Left kidney (tissue), 8 donors: Measurements from ENCODE around the gene BSN. TPM values are rescaled to one million over a fixed set of nuclear protein-coding genes. Genes with fewer than 3 reads are reported as not detected.

Source experiments
- DNase-seq: peaks from one replicate; pipeline ENCODE4 v3.0.0-alpha.2; 2013
- long read RNA-seq, 8 donors: transcript quantifications; one replicate each; lab custom pipeline, GENCODE V29; 2026
- polyA plus RNA-seq: library from polyadenylated mRNA; unstranded; fragments of 120-200 nt; gene quantifications from one replicate; pipeline ENCODE4 v1.2.1, GENCODE V29; 2013; ENCODE audit not compliant: insufficient read length

The BSN gene, protein sequence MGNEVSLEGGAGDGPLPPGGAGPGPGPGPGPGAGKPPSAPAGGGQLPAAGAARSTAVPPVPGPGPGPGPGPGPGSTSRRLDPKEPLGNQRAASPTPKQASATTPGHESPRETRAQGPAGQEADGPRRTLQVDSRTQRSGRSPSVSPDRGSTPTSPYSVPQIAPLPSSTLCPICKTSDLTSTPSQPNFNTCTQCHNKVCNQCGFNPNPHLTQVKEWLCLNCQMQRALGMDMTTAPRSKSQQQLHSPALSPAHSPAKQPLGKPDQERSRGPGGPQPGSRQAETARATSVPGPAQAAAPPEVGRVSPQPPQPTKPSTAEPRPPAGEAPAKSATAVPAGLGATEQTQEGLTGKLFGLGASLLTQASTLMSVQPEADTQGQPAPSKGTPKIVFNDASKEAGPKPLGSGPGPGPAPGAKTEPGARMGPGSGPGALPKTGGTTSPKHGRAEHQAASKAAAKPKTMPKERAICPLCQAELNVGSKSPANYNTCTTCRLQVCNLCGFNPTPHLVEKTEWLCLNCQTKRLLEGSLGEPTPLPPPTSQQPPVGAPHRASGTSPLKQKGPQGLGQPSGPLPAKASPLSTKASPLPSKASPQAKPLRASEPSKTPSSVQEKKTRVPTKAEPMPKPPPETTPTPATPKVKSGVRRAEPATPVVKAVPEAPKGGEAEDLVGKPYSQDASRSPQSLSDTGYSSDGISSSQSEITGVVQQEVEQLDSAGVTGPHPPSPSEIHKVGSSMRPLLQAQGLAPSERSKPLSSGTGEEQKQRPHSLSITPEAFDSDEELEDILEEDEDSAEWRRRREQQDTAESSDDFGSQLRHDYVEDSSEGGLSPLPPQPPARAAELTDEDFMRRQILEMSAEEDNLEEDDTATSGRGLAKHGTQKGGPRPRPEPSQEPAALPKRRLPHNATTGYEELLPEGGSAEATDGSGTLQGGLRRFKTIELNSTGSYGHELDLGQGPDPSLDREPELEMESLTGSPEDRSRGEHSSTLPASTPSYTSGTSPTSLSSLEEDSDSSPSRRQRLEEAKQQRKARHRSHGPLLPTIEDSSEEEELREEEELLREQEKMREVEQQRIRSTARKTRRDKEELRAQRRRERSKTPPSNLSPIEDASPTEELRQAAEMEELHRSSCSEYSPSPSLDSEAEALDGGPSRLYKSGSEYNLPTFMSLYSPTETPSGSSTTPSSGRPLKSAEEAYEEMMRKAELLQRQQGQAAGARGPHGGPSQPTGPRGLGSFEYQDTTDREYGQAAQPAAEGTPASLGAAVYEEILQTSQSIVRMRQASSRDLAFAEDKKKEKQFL (N-terminal part only)
- 1.7 TPM for polyA plus RNA-seq
- long read RNA-seq, donor 1: 0 reads
- long read RNA-seq, donor 2: 0 reads
- long read RNA-seq, donor 3: 0 reads
- long read RNA-seq, donor 4: 0 reads
- long read RNA-seq, donor 5: 0 reads
- long read RNA-seq, donor 6: 0 reads
- long read RNA-seq, donor 7, partial matches to known transcripts: 0 of 1 reads
- long read RNA-seq, donor 7, other reads (novel, unspliced or antisense): 0 of 1 reads
- long read RNA-seq, donor 8: 0 reads

- DNase-seq: peak; percentile 93
Observed at GRCh38 chr3:49553692-49554632, at the start of gene BSN. Gene BSN, plus strand, starts transcription at chr3:49554477. Its CDS starts 126 bp downstream, at chr3:49554603.

DNA sequence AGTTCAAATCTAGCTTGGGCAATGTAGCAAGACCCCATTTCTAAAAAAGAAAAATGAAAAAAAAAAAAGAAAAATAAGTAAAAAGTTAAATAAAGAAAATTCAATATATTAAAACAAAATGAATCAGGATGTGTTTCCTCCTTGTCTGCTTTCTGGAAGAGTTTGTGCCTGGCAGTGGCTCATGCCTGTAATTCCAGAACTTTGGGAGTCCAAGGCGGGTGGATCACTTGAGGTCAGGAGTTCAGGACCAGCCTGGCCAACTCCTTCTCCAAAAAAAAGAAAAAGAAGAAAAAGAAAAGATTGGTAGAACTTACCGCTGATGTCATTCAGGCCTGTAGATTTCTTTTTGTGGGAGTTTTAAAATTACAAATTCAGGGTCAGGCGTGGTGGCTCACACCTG, 47.4 kb upstream of the BSN start:
- DNase-seq: no peak

DNA sequence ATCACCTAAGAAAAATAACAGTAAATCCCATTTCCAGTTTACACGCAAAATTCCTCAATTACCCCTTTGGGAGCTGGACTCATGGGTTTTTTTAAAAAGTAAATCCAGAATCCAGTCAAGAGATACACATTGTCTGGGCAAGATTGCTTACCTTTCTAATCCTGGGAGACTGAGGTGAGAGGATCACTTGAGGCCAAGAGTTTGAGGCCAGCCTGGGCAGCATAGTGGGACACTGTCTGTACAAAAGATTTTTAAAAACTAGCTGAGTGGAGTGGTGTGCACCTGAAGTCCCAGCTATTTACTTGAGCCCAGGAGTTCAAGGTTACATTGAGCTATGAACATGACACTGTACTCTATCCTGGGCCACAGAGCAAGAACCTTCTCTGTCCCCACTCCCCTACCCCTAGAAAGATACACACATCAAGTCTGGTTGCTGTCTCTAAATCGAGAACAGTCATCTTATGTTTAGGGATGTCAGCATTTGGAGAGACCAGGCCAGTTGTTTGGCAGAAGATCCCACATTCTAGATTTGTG, 45.2 kb upstream of the BSN start:
- DNase-seq: no peak

- DNase-seq: peak; percentile 46
Observed at GRCh38 chr3:49511639-49512038, 42.6 kb upstream of the BSN start.

GRCh38 chr3:49512781-49513355, 41.4 kb upstream of the BSN start:
- DNase-seq: no peak

GRCh38 chr3:49513494-49514124, 40.7 kb upstream of the BSN start:
- no peak for DNase-seq

- DNase-seq: no peak
Observed at GRCh38 chr3:49518016-49518415, 36.3 kb upstream of the BSN start.

GRCh38 chr3:49518441-49518840, 35.8 kb upstream of the BSN start:
- no peak for DNase-seq

GRCh38 chr3:49519296-49519695, 35.0 kb upstream of the BSN start:
- no peak for DNase-seq

DNA sequence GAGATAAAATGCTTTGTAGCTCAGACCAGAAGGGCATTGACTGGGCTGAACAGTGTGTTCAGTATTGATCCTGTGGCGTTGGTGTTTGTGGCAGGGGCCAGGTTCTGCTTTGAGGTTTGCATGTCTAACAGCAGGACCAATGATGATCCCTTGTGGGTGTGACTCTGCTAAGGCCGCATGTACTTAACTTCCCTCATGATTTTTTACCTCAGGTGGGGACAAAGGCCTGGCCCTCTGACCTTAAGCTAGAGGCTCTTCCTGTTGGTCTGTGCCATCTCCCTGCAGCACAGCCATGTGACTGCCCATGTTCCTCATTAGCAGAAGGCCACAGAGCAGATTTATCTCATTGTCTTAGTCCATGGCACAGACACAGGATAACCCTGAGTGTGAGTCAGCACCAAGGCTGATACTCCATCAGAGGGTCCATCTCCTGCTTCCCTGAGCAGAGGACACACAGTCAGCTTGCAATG, 34.3 kb upstream of the BSN start:
- DNase-seq: no peak

DNA sequence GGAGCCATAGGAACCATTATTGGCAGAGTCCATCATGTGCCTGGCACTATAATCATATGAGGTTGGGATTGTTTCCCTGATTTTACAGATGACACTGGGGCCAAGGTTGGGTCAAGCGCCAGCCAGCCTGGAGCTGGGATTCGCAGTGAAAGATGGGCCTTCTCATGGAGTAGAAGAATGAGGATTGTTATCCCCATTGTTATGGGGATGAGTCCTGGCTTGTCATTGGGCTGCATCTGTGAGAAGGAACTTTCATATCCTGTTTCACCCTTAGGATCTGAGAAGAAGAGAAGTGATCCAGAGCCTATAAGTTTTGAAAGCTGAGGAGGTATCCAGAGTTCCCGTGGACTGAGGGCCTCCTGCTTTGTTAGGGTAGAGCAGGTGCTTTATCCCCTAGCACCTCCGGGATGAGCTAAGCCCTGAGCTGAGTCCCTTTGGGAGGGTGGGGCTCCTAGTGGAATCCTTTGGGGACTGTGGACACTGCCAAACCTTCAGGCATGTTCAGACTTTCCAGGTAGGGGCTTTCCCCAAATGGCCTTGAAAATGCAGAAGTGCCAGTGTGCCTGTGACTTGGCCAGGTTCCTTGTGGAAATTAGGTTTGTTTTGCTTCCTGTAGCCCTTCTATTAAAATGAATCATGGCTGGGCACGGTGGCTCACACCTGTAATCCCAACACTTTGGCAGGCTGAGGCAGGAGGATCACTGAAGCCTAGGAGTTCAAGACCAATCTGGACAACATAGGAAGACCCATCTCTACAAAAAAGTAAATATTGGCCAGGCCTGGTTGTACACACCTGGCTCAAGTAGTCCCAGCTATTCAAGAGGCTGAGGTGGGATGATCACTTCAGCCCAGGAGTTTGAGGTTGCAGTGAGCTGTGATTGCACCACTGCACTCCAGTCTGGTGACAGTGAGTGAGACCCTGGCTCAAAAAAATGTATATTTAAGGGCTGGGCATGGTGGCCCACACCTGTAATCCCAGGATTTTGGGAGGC, 30.2 kb upstream of the BSN start:
- no peak for DNase-seq

GRCh38 chr3:49529567-49529966, 24.7 kb upstream of the BSN start:
- DNase-seq: no peak

DNA sequence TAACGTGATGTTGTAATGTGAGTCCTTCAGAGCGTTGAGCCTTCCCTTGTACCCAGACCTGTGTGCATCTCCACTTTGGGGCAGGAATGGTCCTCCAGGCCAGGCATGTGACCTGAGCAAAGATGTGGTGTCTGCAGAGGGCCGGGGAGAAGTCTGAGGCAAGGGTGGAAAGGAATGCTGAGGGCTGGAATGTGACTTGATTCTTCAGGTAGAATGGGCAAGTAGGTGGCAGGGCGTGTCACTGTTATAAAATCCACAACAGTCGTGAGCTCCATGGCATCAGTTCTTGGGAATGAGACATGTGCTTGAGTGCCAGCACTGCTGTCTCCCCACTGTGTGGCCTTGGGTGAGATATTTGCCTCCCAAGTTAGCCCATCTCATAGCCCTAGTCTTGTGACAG, 24.0 kb upstream of the BSN start:
- DNase-seq: no peak

DNA sequence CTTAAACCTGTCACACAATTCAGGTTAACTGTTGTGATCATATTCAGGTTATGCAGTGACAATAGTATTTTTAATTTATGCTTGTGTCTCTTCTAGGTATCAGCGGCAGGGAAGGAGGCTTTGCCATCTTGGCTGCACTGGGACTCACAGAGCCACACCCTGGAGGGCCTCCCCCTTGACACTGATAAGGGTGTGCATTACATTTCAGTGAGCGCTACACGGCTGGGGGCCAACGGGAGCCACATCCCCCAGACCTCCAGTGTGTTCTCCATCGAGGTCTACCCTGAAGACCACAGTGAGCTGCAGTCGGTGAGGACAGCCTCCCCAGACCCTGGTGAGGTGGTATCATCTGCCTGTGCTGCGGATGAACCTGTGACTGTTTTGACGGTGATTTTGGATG, 23.6 kb upstream of the BSN start:
- DNase-seq: no peak

DNA sequence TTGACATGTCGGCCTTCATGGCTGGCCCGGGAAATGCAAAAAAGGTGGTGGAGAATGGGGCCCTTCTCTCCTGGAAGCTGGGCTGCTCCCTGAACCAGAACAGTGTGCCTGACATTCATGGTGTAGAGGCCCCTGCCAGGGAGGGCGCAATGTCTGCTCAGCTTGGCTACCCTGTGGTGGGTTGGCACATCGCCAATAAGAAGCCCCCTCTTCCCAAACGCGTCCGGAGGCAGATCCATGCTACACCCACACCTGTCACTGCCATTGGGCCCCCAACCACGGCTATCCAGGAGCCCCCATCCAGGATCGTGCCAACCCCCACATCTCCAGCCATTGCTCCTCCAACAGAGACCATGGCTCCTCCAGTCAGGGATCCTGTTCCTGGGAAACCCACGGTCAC, 23.1 kb upstream of the BSN start:
- no peak for DNase-seq

GRCh38 chr3:49531715-49532114, 22.6 kb upstream of the BSN start:
- DNase-seq: no peak

- no peak for DNase-seq
Observed at GRCh38 chr3:49533031-49533430, 21.2 kb upstream of the BSN start.
